Endodermal cell (in vitro differentiated cells): ENCODE measurements around the gene FRMPD3. TPM values are rescaled to one million over a fixed set of nuclear protein-coding genes. Genes with fewer than 3 reads are reported as not detected.

Experiments
- DNase-seq: peaks from one replicate; pipeline ENCODE4 v3.0.0-alpha.2; 2017
- H3K27ac ChIP-seq: 2 replicates; pipeline ENCODE4 v1.5.1; 2013; ENCODE audit warnings: mild to moderate bottlenecking, low read depth, low read length, moderate library complexity
- H3K27me3 ChIP-seq: 2 replicates; pipeline ENCODE4 v1.6.1; 2013; ENCODE audit warnings: mild to moderate bottlenecking, low read length, moderate library complexity; ENCODE audit not compliant: insufficient read depth, control insufficient read depth, poor library complexity, severe bottlenecking
- H3K36me3 ChIP-seq: 2 replicates; pipeline ENCODE4 v1.7.0; 2013; ENCODE audit warnings: mild to moderate bottlenecking, low read length, moderate library complexity; ENCODE audit not compliant: control insufficient read depth, insufficient read depth
- H3K4me1 ChIP-seq: one replicate; pipeline ENCODE4 v1.7.0; 2013; ENCODE audit warnings: low read length; ENCODE audit not compliant: control insufficient read depth, insufficient read depth
- H3K4me3 ChIP-seq: 2 replicates; pipeline ENCODE4 v1.5.1; 2013; ENCODE audit warnings: mild to moderate bottlenecking, low read length, moderate library complexity
- H3K9ac ChIP-seq: 2 replicates; pipeline ENCODE4 v1.6.1; 2013; ENCODE audit warnings: mild to moderate bottlenecking, low read length, moderate library complexity; ENCODE audit not compliant: poor library complexity, severe bottlenecking; ENCODE audit errors: extremely low read depth
- H3K9me3 ChIP-seq: 2 replicates; pipeline ENCODE4 v1.6.1; 2013; ENCODE audit warnings: mild to moderate bottlenecking, low read length, moderate library complexity; ENCODE audit not compliant: control insufficient read depth
- H3K27ac Mint-ChIP-seq: 2 replicates; pipeline ENCODE4 v1.8.0; 2020; ENCODE audit warnings: mixed read lengths
- H3K27me3 Mint-ChIP-seq: 2 replicates; pipeline ENCODE4 v1.8.0; 2021; ENCODE audit warnings: mild to moderate bottlenecking, mixed read lengths; ENCODE audit not compliant: insufficient read depth
- H3K36me3 Mint-ChIP-seq: 2 replicates; pipeline ENCODE4 v1.8.0; 2020; ENCODE audit warnings: low read depth, mixed read lengths
- H3K4me1 Mint-ChIP-seq: 2 replicates; pipeline ENCODE4 v1.8.0; 2020; ENCODE audit warnings: mixed read lengths
- H3K4me3 Mint-ChIP-seq: 2 replicates; pipeline ENCODE4 v1.8.0; 2020; ENCODE audit warnings: mild to moderate bottlenecking, moderate library complexity, mixed read lengths
- H3K9me3 Mint-ChIP-seq: 2 replicates; pipeline ENCODE4 v1.8.0; 2020; ENCODE audit warnings: mild to moderate bottlenecking, mixed read lengths
- CTCF ChIP-seq: fragments of 200-600 bp; sonication (generic); conservative IDR thresholded peaks from 2 replicates; pipeline ENCODE4 v1.5.0; 2021; ENCODE audit warnings: antibody characterized with exemption, mild to moderate bottlenecking
- WGBS, 2 experiments: methylation state at CpG; one replicate each; pipeline versions ENCODE4 v1.1.5 to v1.1.7; 2013; ENCODE audit warnings: missing lambda C conversion rate in 2 of 2, mixed read lengths in 1 of 2; ENCODE audit not compliant: insufficient coverage in 1 of 2, insufficient read length in 1 of 2; 5-methylcytosine and 5-hydroxymethylcytosine counted together
- total RNA-seq, 2 donors: library from RNA; stranded (reverse); fragmentation: NEBNext Ultra II Directional in 1 of 2; extraction: Animal tissue kit (Norgen Biotek cat#: 25700) in 1 of 2; gene quantifications; 2 replicates in 1 of 2; 3 replicates in 1 of 2; pipeline ENCODE4 v1.2.1, GENCODE V29; 2021

Gene FRMPD3
- total RNA-seq, 2 donors from 2014 or later: 0.24 TPM; not detected in 1

GRCh38 chrX:107451731-107452130 lies 2.3 kb downstream of the FRMPD3 start:
- H3K36me3 Mint-ChIP-seq: no peaks in the 10 kb centered on the region
- Histone ChIP-seq H3K9ac (no peak overlapping the region), H3K4me3 (no peak overlapping the region), H3K27me3 (peaks cover 95% of the 10 kb centered on the region), H3K36me3 (no peaks in the 10 kb centered on the region), H3K27ac (no peak overlapping the region), H3K9me3 (no peaks in the 10 kb centered on the region), H3K4me1 (no peaks in the 10 kb centered on the region)
- DNase-seq: peak; percentile 89
- peaks cover 41% of the 10 kb centered on the region for H3K9me3 Mint-ChIP-seq
- H3K4me3 Mint-ChIP-seq: peak overlapping the region; percentile 53
- peaks cover 38% of the 10 kb centered on the region for H3K27me3 Mint-ChIP-seq
- H3K4me1 Mint-ChIP-seq: peaks cover 19% of the 10 kb centered on the region
- H3K27ac Mint-ChIP-seq: no peak overlapping the region
- WGBS, 2 experiments: 12% methylated on average over 11 of the region's 11 CpGs; no CpG with 5 or more reads in 1 of the 2 experiments
- TF ChIP-seq CTCF: no peak

GRCh38 chrX:107452581-107452980 lies 3.1 kb downstream of the FRMPD3 start:
- Histone ChIP-seq H3K36me3 (no peaks in the 10 kb centered on the region), H3K4me3 (no peak overlapping the region), H3K9ac (no peak overlapping the region), H3K4me1 (no peaks in the 10 kb centered on the region), H3K9me3 (no peaks in the 10 kb centered on the region), H3K27me3 (peaks cover 95% of the 10 kb centered on the region), H3K27ac (no peak overlapping the region)
- peaks cover 40% of the 10 kb centered on the region for H3K9me3 Mint-ChIP-seq
- 52 to 67% methylated on average over 1 to 5 of the region's 6 CpGs for WGBS, 2 experiments
- no peak for TF ChIP-seq CTCF
- H3K4me1 Mint-ChIP-seq: peaks cover 19% of the 10 kb centered on the region
- no peaks in the 10 kb centered on the region for H3K36me3 Mint-ChIP-seq
- H3K27ac Mint-ChIP-seq: no peak overlapping the region
- peaks cover 38% of the 10 kb centered on the region for H3K27me3 Mint-ChIP-seq
- DNase-seq: peak; percentile 61
- no peak overlapping the region for H3K4me3 Mint-ChIP-seq

- Histone ChIP-seq H3K9ac (no peak overlapping the region), H3K4me3 (no peak overlapping the region), H3K27ac (no peak overlapping the region), H3K36me3 (no peaks in the 10 kb centered on the region), H3K27me3 (peaks cover 95% of the 10 kb centered on the region), H3K4me1 (no peaks in the 10 kb centered on the region), H3K9me3 (no peaks in the 10 kb centered on the region)
- peaks cover 36% of the 10 kb centered on the region for H3K9me3 Mint-ChIP-seq
- peaks cover 16% of the 10 kb centered on the region for H3K4me1 Mint-ChIP-seq
- no peak overlapping the region for H3K27ac Mint-ChIP-seq
- no peak overlapping the region for H3K4me3 Mint-ChIP-seq
- peaks cover 38% of the 10 kb centered on the region for H3K27me3 Mint-ChIP-seq
- TF ChIP-seq CTCF: no peak
- DNase-seq: peak; percentile 56
- H3K36me3 Mint-ChIP-seq: no peaks in the 10 kb centered on the region
Measured at GRCh38 chrX:107454302-107454701, 4.8 kb downstream of the FRMPD3 start.
